Upper lobe of right lung (tissue), 1 donor: ENCODE data around the gene DCTN5. TPM values are rescaled to one million over a fixed set of nuclear protein-coding genes. Genes with fewer than 3 reads are reported as not detected.

Experiments used
- ATAC-seq: fragments of 200-7000 bp; cut with Tn5 transposase; one replicate; pipeline ENCODE4 v1.9.1; 2020; ENCODE audit warnings: mild to moderate bottlenecking, moderate library complexity
- DNase-seq: peaks from one replicate; pipeline ENCODE4 v3.0.0-alpha.2; 2020
- H3K27ac ChIP-seq: fragments of 200-600 bp; one replicate; pipeline ENCODE4 v1.8.0; 2022
- H3K27me3 ChIP-seq: fragments of 200-600 bp; one replicate; pipeline ENCODE4 v1.8.0; 2022; ENCODE audit warnings: mild to moderate bottlenecking
- H3K36me3 ChIP-seq: fragments of 200-600 bp; one replicate; pipeline ENCODE4 v1.8.0; 2022
- H3K4me1 ChIP-seq: fragments of 200-600 bp; one replicate; pipeline ENCODE4 v1.8.0; 2022
- H3K4me3 ChIP-seq: fragments of 200-600 bp; one replicate; pipeline ENCODE4 v1.8.0; 2022; ENCODE audit warnings: mild to moderate bottlenecking
- H3K9me3 ChIP-seq: fragments of 200-600 bp; one replicate; pipeline ENCODE4 v1.8.0; 2022
- intact Hi-C: fragments of 100-400 bp; cut with DNase I; formaldehyde crosslinking; loops from one replicate; pipeline ENCODE4 v1.11.0; 2022
- total RNA-seq: library from RNA; stranded (reverse); fragmentation: NEBNext Ultra II Directional; extraction: Animal tissue kit (Norgen Biotek cat#: 25700); gene quantifications from one replicate; pipeline ENCODE4 v1.2.1, GENCODE V29; 2021
- TF ChIP-seq, protein P1 (sequence below): fragments of 200-600 bp; IDR thresholded peaks from one replicate; pipeline ENCODE4 v1.8.0; 2022; ENCODE audit warnings: antibody characterized with exemption
- donor health status: DM: no; HTN: yes; CAD: no; lungs with severe emphysema.

DCTN5 gene
- total RNA-seq, 1 donor from 2014 or later, result 48.7 TPM

GRCh38 chr16:23705517-23705902 lies 64.2 kb downstream of the DCTN5 start:
- TF ChIP-seq, protein P1, sequence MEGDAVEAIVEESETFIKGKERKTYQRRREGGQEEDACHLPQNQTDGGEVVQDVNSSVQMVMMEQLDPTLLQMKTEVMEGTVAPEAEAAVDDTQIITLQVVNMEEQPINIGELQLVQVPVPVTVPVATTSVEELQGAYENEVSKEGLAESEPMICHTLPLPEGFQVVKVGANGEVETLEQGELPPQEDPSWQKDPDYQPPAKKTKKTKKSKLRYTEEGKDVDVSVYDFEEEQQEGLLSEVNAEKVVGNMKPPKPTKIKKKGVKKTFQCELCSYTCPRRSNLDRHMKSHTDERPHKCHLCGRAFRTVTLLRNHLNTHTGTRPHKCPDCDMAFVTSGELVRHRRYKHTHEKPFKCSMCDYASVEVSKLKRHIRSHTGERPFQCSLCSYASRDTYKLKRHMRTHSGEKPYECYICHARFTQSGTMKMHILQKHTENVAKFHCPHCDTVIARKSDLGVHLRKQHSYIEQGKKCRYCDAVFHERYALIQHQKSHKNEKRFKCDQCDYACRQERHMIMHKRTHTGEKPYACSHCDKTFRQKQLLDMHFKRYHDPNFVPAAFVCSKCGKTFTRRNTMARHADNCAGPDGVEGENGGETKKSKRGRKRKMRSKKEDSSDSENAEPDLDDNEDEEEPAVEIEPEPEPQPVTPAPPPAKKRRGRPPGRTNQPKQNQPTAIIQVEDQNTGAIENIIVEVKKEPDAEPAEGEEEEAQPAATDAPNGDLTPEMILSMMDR, result no peak
- Histone ChIP-seq H3K27ac (no peak overlapping the region), H3K4me3 (no peak overlapping the region), H3K9me3 (no peaks in the 10 kb centered on the region), H3K36me3 (no peaks in the 10 kb centered on the region), H3K27me3 (peaks cover 5% of the 10 kb centered on the region), H3K4me1 (no peaks in the 10 kb centered on the region)
- intact Hi-C loops, result no loop called here
- DNase-seq (no peak), ATAC-seq (no peak)

DNA sequence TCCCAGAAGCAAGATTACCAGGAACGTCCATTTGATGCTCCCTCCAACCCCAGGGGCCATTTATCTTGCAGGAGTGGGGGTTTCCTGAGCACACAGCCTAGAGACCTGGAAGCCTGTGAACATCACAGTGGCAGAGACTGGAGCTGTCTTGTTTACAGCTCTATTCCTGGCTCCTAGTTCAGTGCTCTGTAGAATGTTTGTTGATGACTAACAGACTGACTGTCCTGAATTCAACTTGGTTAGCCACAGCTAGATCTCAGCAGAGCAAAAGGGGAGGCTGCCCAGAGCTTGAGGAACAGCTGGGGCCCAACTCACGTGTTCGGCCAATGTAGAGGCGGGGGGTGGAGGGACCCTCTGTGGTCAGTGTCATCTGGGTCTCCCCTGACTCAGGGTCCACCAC lies 65.2 kb downstream of the DCTN5 start:
- Histone ChIP-seq H3K27me3 (peaks cover 15% of the 10 kb centered on the region), H3K4me3 (no peak overlapping the region), H3K27ac (no peak overlapping the region), H3K4me1 (no peaks in the 10 kb centered on the region), H3K36me3 (no peaks in the 10 kb centered on the region), H3K9me3 (no peaks in the 10 kb centered on the region)
- TF ChIP-seq, protein P1, result no peak
- intact Hi-C loops, result no loop called here
- ATAC-seq (no peak), DNase-seq (no peak)

- Histone ChIP-seq H3K27me3 (peaks cover 46% of the 10 kb centered on the region), H3K4me3 (no peak overlapping the region), H3K9me3 (no peaks in the 10 kb centered on the region), H3K36me3 (no peaks in the 10 kb centered on the region), H3K4me1 (no peaks in the 10 kb centered on the region), H3K27ac (no peak overlapping the region)
- ATAC-seq (no peak), DNase-seq (no peak)
- intact Hi-C loops, result no loop called here
- TF ChIP-seq, protein P1, result no peak
Observed at GRCh38 chr16:23709536-23709935, 68.3 kb downstream of the DCTN5 start.

DNA sequence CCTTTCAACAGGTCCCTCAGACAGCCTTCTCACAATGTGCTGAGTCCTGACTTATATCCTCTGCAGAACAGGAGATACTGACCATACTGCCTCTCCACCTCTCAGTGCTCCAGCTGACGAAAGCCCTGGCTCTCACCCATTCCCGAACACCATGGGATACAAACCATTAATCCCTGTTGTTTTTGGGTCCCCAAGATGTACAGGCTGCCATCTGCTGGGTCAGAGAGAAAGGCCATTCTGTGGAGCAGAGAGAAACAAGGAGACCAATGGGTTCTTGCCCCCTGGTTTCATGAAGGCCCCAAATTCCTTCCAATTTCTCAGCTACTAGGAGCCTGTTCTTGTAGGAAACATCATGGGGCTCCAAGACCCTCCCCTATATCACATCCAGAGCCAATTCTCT lies 68.7 kb downstream of the DCTN5 start:
- Histone ChIP-seq H3K9me3 (no peaks in the 10 kb centered on the region), H3K27me3 (peaks cover 50% of the 10 kb centered on the region), H3K27ac (no peak overlapping the region), H3K36me3 (no peaks in the 10 kb centered on the region), H3K4me3 (no peak overlapping the region), H3K4me1 (no peaks in the 10 kb centered on the region)
- TF ChIP-seq, protein P1, result no peak
- ATAC-seq, result no peak
- intact Hi-C loops, result no loop called here
- no peak for DNase-seq

DNA sequence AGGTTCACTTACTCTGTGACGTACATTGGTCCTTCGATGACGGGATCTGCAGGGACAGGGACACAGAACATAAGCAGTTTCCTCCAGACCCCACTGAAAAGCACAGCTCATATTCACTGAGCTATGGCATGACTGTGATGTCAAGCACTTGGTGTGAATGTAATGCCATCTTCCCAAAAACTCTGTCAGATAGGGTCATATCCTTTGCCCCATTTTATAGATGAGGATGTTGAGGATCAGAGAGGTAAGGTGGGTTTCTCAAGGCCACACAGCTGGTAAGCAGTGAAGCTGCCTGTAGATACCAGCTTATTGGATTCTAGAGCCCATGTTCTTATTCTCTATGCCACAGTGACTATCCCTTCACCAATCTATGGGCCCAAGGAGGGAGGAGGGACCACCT lies 69.2 kb downstream of the DCTN5 start:
- Histone ChIP-seq H3K27me3 (peaks cover 54% of the 10 kb centered on the region), H3K9me3 (no peaks in the 10 kb centered on the region), H3K4me1 (no peaks in the 10 kb centered on the region), H3K4me3 (no peak overlapping the region), H3K36me3 (no peaks in the 10 kb centered on the region), H3K27ac (no peak overlapping the region)
- ATAC-seq (no peak), DNase-seq (no peak)
- TF ChIP-seq, protein P1, result no peak
- intact Hi-C loops, result no loop called here

DNA sequence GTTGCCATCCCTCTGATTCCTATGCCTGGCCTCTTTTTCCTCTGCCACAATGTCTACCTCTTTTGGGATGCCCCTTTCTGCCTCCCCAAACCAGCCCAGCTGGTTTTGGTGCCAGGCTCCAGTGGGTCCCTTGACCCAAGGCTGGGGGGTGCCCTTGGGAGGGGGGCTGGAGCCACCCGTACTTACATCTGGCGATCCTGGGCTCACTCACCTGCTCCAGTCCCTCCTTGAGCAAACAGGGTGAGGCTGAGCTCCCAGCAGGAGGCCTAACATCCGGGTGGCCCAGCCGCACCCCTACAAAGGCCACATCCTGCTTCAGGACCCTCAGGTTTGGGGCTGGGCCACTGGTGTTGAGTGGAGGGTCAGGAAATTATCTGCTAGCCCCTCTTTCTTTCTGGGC lies 70.5 kb downstream of the DCTN5 start:
- no peak for ATAC-seq
- DNase-seq, result no peak

More for the DNA sequence above, 70.5 kb downstream of the DCTN5 start:
- intact Hi-C loops, result no loop called here
- H3K27me3 ChIP-seq, result peaks cover 65% of the 10 kb centered on the region
- H3K27ac ChIP-seq, result no peak overlapping the region
- no peaks in the 10 kb centered on the region for H3K4me1 ChIP-seq
- H3K4me3 ChIP-seq, result no peak overlapping the region
- no peaks in the 10 kb centered on the region for H3K9me3 ChIP-seq
- no peaks in the 10 kb centered on the region for H3K36me3 ChIP-seq
- TF ChIP-seq, protein P1, result no peak
